OCI-LY3 (cell line): Measurements from ENCODE around the gene SLC7A6OS.

Experiments used
- EZH2phosphoT487 ChIP-seq: fragments of 200-600 bp; shearing (Covaris generic); IDR thresholded peaks from 2 replicates; pipeline ENCODE4 v1.6.1; 2018; ENCODE audit warnings: antibody characterized with exemption, mixed run types, low read depth
- TF ChIP-seq, protein P1 (sequence below): fragments of 200-600, 300-600 bp; sonication (generic); IDR thresholded peaks from 2 replicates; pipeline ENCODE4 v1.5.1; 2014; ENCODE audit warnings: antibody characterized with exemption, low read length, low read depth

DNA sequence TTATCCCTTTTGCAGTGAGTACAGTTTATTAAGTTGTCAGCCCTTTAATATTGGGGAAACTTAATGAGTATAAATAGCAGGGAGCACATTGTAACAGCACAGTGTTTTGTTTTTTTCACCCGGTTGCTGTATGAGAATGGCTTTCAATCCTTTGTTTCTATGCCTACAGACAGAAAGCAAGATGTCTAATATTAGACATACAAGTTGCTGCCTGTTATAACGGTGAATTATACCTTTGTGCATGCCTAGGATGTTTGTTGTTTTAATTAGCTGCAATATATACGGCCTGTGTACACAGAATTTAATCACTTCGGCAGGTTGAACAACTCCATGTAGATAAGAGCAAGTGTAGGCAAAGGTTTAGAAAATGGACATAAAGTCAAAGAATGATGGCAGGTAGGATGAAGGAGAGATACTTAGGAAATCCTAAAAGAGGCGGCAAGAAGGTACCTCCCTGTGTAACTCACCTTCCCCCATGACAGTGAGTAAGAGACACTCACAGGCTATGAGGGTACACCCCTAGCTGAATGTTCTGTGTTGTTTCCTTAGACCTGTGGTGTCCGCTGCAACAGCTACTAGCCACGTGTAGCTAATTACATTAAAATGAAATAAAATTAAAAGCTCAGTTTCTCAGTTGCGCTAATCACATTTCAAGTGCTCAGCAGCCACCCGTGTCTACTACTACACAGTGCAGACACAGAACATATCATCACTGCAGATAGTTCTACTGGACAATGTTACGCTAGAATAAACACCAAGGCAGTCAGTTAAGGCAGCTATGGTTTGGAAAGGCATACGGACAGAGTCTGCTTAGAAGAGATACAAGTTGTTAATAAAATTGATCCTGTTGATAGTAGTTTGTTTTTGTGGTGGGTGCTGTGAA lies 10.9 kb downstream of the SLC7A6OS start:
- TF ChIP-seq, protein P1, sequence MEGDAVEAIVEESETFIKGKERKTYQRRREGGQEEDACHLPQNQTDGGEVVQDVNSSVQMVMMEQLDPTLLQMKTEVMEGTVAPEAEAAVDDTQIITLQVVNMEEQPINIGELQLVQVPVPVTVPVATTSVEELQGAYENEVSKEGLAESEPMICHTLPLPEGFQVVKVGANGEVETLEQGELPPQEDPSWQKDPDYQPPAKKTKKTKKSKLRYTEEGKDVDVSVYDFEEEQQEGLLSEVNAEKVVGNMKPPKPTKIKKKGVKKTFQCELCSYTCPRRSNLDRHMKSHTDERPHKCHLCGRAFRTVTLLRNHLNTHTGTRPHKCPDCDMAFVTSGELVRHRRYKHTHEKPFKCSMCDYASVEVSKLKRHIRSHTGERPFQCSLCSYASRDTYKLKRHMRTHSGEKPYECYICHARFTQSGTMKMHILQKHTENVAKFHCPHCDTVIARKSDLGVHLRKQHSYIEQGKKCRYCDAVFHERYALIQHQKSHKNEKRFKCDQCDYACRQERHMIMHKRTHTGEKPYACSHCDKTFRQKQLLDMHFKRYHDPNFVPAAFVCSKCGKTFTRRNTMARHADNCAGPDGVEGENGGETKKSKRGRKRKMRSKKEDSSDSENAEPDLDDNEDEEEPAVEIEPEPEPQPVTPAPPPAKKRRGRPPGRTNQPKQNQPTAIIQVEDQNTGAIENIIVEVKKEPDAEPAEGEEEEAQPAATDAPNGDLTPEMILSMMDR, result no peak
- no peak for TF ChIP-seq EZH2phosphoT487
